Hepatocyte (in vitro differentiated cells): ENCODE data around the gene POLR3GL. TPM values are rescaled to one million over a fixed set of nuclear protein-coding genes. Genes with fewer than 3 reads are reported as not detected.

ENCODE experiments used
- DNase-seq: peaks from one replicate; pipeline ENCODE4 v3.0.0-alpha.2; 2016; ENCODE audit warnings: low spot score
- H2AFZ ChIP-seq: fragments of 200-600 bp; sonication (generic); 2 replicates; pipeline ENCODE4 v1.6.0; 2016; ENCODE audit warnings: antibody characterized with exemption, mild to moderate bottlenecking
- H3K27ac ChIP-seq: fragments of 200-600 bp; sonication (generic); 2 replicates; pipeline ENCODE4 v1.5.1; 2016; ENCODE audit warnings: mild to moderate bottlenecking
- H3K27me3 ChIP-seq: fragments of 200-600 bp; sonication (generic); 2 replicates; pipeline ENCODE4 v1.6.1; 2016
- H3K36me3 ChIP-seq: fragments of 200-600 bp; sonication (generic); replicated peaks from 2 replicates; pipeline ENCODE4 v1.5.1; 2016; ENCODE audit warnings: low read depth; ENCODE audit not compliant: insufficient read depth
- H3K4me1 ChIP-seq: fragments of 200-600 bp; sonication (generic); 2 replicates; pipeline ENCODE4 v1.5.1; 2016; ENCODE audit warnings: mild to moderate bottlenecking, moderate library complexity; ENCODE audit not compliant: insufficient read depth
- H3K4me2 ChIP-seq: fragments of 200-600 bp; sonication (generic); 2 replicates; pipeline ENCODE4 v1.6.0; 2016
- H3K4me3 ChIP-seq: fragments of 200-600 bp; sonication (generic); 2 replicates; pipeline ENCODE4 v1.5.1; 2016; ENCODE audit warnings: mild to moderate bottlenecking
- H3K79me2 ChIP-seq: fragments of 200-600 bp; sonication (generic); 2 replicates; pipeline ENCODE4 v1.6.0; 2017; ENCODE audit warnings: mild to moderate bottlenecking
- H3K9me2 ChIP-seq: fragments of 200-600 bp; sonication (generic); replicated peaks from 2 replicates; pipeline ENCODE4 v1.6.0; 2017; ENCODE audit warnings: mild to moderate bottlenecking; ENCODE audit not compliant: insufficient read depth
- H3K9me3 ChIP-seq: fragments of 200-600 bp; sonication (generic); 2 replicates; pipeline ENCODE4 v1.5.1; 2016; ENCODE audit warnings: low read depth, mild to moderate bottlenecking
- H4K20me1 ChIP-seq: fragments of 200-600 bp; sonication (generic); 2 replicates; pipeline ENCODE4 v1.6.0; 2016; ENCODE audit warnings: mild to moderate bottlenecking; ENCODE audit not compliant: insufficient read depth, poor library complexity, severe bottlenecking
- CTCF ChIP-seq: fragments of 200-600 bp; sonication (generic); IDR thresholded peaks from 2 replicates; pipeline ENCODE4 v1.5.1; 2016; ENCODE audit warnings: antibody characterized with exemption, mild to moderate bottlenecking; ENCODE audit not compliant: poor library complexity
- EZH2 ChIP-seq: fragments of 200-600 bp; sonication (generic); IDR thresholded peaks from 2 replicates; pipeline ENCODE4 v1.6.1; 2016; ENCODE audit warnings: antibody characterized with exemption, mild to moderate bottlenecking, borderline replicate concordance
- EZH2phosphoT487 ChIP-seq: fragments of 200-600 bp; sonication (generic); IDR thresholded peaks from one replicate; pipeline ENCODE4 v1.6.1; 2018; ENCODE audit warnings: antibody characterized with exemption, mild to moderate bottlenecking, low read depth, moderate library complexity; ENCODE audit not compliant: unreplicated experiment, severe bottlenecking
- WGBS: methylation state at CpG from one replicate; pipeline ENCODE4 v1.1.6; 2016; ENCODE audit warnings: low lambda C conversion rate; ENCODE audit errors: missing lambda C conversion rate; 5-methylcytosine and 5-hydroxymethylcytosine counted together
- polyA plus RNA-seq: library from polyadenylated mRNA; unstranded; fragments of >200 nt; fragmentation: Nextera tagmentation; extraction: Ambion mirVana; gene quantifications from 2 replicates; pipeline ENCODE4 v1.2.1, GENCODE V29; 2016
- total RNA-seq: library from RNA; depleted of rRNA; stranded (reverse); fragments of >200 nt; gene quantifications from 2 replicates; pipeline ENCODE4 v1.2.3, GENCODE V29; 2014

POLR3GL gene
- total and polyA plus RNA-seq, 2 experiments from 2014 or later = 10.5 to 27.3 TPM

DNA sequence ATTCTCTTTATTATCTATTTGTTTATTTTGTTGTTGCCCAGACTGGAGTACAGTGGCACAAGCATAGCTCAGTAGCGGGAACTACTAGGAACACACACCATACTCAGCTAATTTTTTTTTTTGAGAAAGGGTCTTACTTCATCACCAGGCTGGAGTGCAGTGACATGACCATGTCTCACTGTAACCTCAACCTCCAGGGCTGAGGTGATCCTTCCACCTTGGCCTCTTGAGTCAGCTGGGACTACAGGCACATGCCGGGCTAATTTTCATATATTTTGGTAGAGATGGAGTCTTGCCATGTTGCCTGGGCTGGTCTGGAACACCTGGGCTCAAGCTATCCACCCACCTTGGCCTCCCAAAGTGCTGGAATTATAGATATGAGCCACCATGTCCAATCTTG lies 37.2 kb downstream of the POLR3GL start:
- Histone ChIP-seq H3K79me2 (peaks cover 4% of the 10 kb centered on the region), H3K27ac (no peak overlapping the region), H3K4me2 (no peak overlapping the region), H3K27me3 (no peaks in the 10 kb centered on the region), H3K36me3 (no peaks in the 10 kb centered on the region), H2AFZ (no peak overlapping the region), H3K9me3 (no peaks in the 10 kb centered on the region), H3K9me2 (no peaks in the 10 kb centered on the region), H4K20me1 (no peaks in the 10 kb centered on the region), H3K4me3 (no peak overlapping the region), H3K4me1 (peaks cover 8% of the 10 kb centered on the region)
- no peak for TF ChIP-seq EZH2
- no peak for DNase-seq
- 97% methylated on average over 2 of the region's 2 CpGs for WGBS

GRCh38 chr1:146007489-146008133 lies 43.1 kb downstream of the POLR3GL start:
- Histone ChIP-seq H3K4me2 (no peak overlapping the region), H3K9me2 (no peaks in the 10 kb centered on the region), H3K27ac (no peak overlapping the region), H3K9me3 (no peaks in the 10 kb centered on the region), H3K36me3 (no peaks in the 10 kb centered on the region), H3K79me2 (no peaks in the 10 kb centered on the region), H2AFZ (no peak overlapping the region), H3K4me1 (no peaks in the 10 kb centered on the region), H3K4me3 (no peak overlapping the region), H4K20me1 (no peaks in the 10 kb centered on the region), H3K27me3 (no peaks in the 10 kb centered on the region)
- no peak for TF ChIP-seq EZH2
- TF ChIP-seq EZH2phosphoT487 = no peak
- no peak for DNase-seq
- WGBS = 91% methylated on average over 8 of the region's 8 CpGs

DNA sequence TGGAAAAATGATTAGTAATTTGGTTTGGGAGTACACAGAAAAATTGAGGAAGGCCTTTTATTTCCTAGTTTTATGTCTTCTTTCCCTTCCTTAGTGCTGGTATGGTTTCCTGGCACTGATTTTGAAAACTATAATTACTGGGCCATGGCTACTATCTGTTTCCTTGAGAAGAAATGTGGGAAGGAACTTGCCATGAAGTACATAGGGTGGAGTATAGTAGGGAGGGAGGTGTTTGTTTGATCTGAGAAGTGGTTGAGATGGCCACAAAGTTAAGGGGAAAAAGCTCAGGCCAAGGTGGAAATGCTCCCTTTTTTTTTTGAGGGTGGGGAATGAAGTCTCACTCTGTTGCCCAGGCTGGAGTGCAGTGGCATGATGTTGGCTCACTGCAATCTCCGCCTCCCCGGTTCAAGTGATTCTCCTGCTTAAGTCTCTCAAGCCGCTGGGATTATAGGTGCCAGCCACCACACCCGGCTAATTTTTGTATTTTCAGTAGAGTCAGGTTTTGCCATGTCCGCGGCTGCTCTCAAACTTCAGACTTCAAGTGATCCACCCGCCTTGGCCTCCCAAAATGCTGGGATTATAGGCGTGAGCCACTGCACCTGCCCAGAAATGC lies 45.7 kb downstream of the POLR3GL start:
- no peaks in the 10 kb centered on the region for H3K9me2 ChIP-seq
- H3K9me3 ChIP-seq = no peaks in the 10 kb centered on the region
- no peak overlapping the region for H3K4me2 ChIP-seq
- H3K4me3 ChIP-seq = no peak overlapping the region
- no peaks in the 10 kb centered on the region for H3K36me3 ChIP-seq
- no peak overlapping the region for H2AFZ ChIP-seq
- no peak for TF ChIP-seq CTCF
- no peak for TF ChIP-seq EZH2phosphoT487
- TF ChIP-seq EZH2 = no peak
- no peak for DNase-seq
- no peaks in the 10 kb centered on the region for H4K20me1 ChIP-seq
- 96% methylated on average over 8 of the region's 8 CpGs for WGBS
- no peaks in the 10 kb centered on the region for H3K4me1 ChIP-seq
- H3K27ac ChIP-seq = no peak overlapping the region
- H3K27me3 ChIP-seq = no peaks in the 10 kb centered on the region
- no peaks in the 10 kb centered on the region for H3K79me2 ChIP-seq

DNA sequence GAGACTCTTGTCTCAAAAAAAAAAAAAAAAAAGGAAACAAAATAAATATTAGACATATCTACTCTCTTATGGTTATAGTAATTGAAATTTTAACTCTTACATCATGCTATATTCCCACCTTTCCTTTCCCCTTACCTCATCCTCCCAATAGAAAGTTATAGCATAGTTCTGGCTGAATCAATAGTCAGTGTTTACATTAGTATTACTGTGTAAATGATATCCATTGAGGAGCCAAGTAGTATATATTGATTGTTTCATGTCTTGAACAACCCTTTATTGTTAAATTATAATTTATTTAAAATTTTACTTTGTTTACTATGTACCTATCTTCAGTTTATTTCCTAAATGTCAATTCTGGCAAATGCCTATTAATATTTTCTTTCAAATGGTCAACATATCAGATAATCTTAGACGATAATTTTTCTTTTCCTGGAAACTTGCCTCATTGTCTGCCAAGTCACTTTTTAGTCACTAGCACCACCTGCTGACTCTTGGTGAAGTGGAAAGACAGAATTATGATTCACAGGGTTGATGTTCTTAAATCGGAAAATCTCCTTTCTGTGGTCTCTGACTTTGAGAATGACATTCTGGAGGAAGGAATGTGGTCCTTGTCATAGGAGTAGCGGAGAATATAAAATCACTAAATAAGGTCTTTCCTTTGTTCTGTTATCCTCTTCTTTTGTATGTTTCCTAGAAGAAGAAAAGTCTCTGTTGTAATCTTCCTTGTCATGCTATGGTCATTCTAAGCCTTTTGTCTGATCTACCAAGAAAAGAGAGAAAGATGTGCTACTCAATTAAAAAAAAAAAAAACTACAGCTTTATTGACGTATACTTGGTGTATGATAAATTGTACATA lies 48.4 kb downstream of the POLR3GL start:
- DNase-seq = peak; percentile 77
- no peak overlapping the region for H3K4me3 ChIP-seq
- H3K9me3 ChIP-seq = no peaks in the 10 kb centered on the region
- no peaks in the 10 kb centered on the region for H3K9me2 ChIP-seq
- H3K79me2 ChIP-seq = no peaks in the 10 kb centered on the region
- peaks cover 22% of the 10 kb centered on the region for H3K27me3 ChIP-seq
- H3K36me3 ChIP-seq = no peaks in the 10 kb centered on the region
- no peaks in the 10 kb centered on the region for H4K20me1 ChIP-seq
- TF ChIP-seq CTCF (peak; percentile 92), EZH2phosphoT487 (no peak)
- H3K4me1 ChIP-seq = no peaks in the 10 kb centered on the region
- 23% methylated on average over 4 of the region's 4 CpGs for WGBS
- H2AFZ ChIP-seq = no peak overlapping the region
- H3K27ac ChIP-seq = no peak overlapping the region
- H3K4me2 ChIP-seq = no peak overlapping the region
